HEK293 (cell line): Measurements from ENCODE around the gene SREBF2.

Experiments used
- CTCF ChIP-seq: fragments of 450-650 bp; formaldehyde crosslinking; IDR thresholded peaks from 2 replicates; pipeline ENCODE4 v1.5.1; 2016; ENCODE audit warnings: missing biosample characterization, missing genetic modification characterization
- FEZF1 ChIP-seq: fragments of 450-650 bp; formaldehyde crosslinking; IDR thresholded peaks from 2 replicates; pipeline ENCODE4 v1.5.1; 2016; ENCODE audit warnings: missing biosample characterization, missing genetic modification characterization
- TRIM28 ChIP-seq: IDR thresholded peaks from 2 replicates; pipeline ENCODE4 v1.6.1; 2011; ENCODE audit warnings: low read length, control low read depth, borderline replicate concordance
- ZBTB8A ChIP-seq: fragments of 450-650 bp; formaldehyde crosslinking; IDR thresholded peaks from 2 replicates; pipeline ENCODE4 v1.5.1; 2016; ENCODE audit warnings: missing biosample characterization, missing genetic modification characterization

- TF ChIP-seq ZBTB8A (tag by site-specific recombination): no peak
- TF ChIP-seq FEZF1 (tag by site-specific recombination): no peak
- TF ChIP-seq TRIM28: no peak
- no peak for TF ChIP-seq CTCF (tag by site-specific recombination)
Measured at GRCh38 chr22:41831383-41831782, 1.5 kb upstream of the SREBF2 start.
